Measurements from ENCODE around the gene GET4.

Gene GET4

DNA sequence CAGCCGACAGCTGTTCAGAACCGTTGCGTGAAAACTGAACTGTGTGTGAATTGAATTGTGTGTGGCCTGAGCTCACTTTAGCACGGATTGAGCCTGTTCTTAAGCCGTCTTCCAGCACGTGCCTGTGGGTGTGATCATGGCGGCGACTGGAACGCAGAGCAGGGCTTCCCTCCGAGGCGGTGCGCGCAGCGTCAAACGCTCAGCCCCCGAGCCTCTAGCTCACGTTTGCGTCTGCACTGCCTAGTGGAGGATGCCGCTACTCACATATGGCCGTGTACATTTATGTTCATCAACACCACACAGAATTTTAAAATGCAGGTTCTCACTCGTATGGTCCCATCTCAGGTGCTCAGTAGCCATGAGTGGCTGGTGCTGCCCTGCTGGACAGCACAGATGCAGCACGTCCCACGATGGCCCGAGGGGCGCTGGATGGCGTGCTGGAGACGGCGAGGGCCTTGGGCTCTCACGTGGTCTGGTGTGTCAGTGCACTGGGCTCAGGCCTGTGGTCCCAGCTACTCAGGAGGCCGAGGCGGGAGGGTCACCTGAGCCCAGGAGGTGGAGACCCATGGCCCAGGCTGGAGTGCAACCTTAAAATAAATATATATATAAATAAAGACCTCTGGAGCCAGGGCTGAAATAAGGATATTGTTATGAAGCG lies 22.1 kb upstream of the GET4 start:
- DNase-seq (ENCODE audit: low read depth), result no peak
- TF ChIP-seq, protein P1, sequence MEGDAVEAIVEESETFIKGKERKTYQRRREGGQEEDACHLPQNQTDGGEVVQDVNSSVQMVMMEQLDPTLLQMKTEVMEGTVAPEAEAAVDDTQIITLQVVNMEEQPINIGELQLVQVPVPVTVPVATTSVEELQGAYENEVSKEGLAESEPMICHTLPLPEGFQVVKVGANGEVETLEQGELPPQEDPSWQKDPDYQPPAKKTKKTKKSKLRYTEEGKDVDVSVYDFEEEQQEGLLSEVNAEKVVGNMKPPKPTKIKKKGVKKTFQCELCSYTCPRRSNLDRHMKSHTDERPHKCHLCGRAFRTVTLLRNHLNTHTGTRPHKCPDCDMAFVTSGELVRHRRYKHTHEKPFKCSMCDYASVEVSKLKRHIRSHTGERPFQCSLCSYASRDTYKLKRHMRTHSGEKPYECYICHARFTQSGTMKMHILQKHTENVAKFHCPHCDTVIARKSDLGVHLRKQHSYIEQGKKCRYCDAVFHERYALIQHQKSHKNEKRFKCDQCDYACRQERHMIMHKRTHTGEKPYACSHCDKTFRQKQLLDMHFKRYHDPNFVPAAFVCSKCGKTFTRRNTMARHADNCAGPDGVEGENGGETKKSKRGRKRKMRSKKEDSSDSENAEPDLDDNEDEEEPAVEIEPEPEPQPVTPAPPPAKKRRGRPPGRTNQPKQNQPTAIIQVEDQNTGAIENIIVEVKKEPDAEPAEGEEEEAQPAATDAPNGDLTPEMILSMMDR (IDR thresholded peaks at IDR 0.05; ENCODE audit: low read length, missing control alignments), result no peak
- H3K4me3 ChIP-seq (replicated peaks; ENCODE audit: low read depth, low read length), result no peak overlapping the region

DNA sequence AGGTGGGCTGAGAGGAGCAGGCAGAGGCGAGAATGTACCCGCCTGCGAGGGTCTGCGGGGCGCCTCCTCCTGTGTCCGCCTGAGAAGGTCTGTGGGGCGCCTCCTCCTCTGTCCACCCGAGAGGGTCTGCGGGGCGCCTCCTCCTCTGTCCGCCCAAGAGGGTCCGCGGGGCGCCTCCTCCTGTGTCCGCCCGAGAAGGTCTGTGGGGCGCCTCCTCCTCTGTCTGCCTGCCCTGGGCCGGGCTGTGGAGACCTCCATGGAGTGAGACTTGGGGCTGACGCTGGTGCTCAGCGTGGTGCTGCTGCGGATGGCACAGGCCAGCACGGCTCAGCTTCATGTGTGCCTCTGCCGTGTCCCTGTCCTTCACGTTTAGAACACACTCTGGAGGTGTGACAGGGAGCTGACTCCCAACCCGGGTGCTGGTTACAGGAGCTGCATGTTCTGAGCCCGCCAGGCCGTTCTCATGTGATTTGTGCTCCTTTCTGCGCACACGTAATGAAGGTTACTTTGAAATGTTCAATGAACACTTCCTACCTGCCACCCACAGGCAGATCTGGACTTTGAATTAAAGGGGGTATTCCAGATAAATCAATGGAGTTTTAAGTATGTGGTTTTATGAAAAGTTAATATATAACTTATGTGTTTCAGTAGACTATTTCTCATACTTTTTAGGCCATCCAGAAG lies 20.5 kb upstream of the GET4 start:
- H3K4me3 ChIP-seq (replicated peaks; ENCODE audit: low read depth, low read length), result no peak overlapping the region
- TF ChIP-seq, protein P1 (IDR thresholded peaks at IDR 0.05; ENCODE audit: low read length, missing control alignments), result no peak
- DNase-seq (ENCODE audit: low read depth), result no peak

DNA sequence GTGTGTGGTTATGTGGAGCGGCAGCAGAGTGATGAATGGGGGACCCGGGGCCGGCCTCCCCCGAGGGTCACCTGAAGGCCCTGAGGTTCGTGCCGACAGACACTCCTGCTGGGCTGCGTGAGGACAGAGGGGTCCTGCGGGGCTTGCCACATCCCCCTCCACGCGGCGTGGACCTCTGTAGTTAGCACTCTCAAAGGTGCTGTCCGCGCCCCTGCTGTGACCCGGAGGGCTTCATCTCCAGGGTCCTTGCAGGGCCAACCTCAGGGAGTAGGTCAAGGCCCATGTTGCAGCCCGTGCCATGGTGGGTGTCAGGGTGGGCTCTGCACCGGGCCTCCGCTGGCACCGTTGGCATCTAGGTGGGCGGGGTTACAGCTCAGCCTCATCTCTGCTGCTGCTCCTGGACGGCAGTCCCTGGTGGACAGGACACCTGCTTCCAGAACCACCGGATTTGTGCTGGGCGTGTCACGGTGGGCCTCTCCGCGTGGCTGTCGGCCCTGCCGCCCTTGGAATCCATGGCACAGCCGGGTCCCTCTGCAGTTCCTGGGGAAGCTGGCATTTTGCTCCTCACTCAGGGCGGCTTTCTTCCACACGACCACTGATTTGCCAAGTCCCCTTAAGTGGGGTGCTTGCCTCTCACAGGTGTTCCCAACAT lies 19.8 kb upstream of the GET4 start:
- TF ChIP-seq, protein P1 (IDR thresholded peaks at IDR 0.05; ENCODE audit: low read length, missing control alignments), result no peak
- no peak for DNase-seq (ENCODE audit: low read depth)
- H3K4me3 ChIP-seq (replicated peaks; ENCODE audit: low read depth, low read length), result no peak overlapping the region

DNA sequence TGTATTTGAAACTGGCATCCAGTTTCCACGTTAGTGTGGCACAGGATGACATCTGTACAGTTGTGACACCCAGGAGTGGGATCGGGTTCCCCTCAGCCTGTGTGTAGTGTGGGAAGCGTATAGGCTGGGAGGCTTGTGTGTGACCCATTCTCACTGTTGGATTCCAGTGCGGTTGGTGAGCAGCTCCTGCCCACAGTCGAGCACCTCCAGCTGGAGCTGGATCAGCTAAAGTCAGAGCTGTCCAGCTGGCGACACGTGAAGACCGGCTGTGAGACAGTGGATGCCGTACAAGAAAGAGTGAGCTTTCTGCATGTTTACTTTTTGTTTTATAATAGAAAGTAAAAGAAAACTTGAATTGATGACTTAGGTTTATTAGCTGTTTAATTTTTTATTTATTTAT lies 18.7 kb upstream of the GET4 start:
- no peak for DNase-seq (ENCODE audit: low read depth)
- no peak overlapping the region for H3K4me3 ChIP-seq (replicated peaks; ENCODE audit: low read depth, low read length)
- TF ChIP-seq, protein P1 (IDR thresholded peaks at IDR 0.05; ENCODE audit: low read length, missing control alignments), result no peak

DNA sequence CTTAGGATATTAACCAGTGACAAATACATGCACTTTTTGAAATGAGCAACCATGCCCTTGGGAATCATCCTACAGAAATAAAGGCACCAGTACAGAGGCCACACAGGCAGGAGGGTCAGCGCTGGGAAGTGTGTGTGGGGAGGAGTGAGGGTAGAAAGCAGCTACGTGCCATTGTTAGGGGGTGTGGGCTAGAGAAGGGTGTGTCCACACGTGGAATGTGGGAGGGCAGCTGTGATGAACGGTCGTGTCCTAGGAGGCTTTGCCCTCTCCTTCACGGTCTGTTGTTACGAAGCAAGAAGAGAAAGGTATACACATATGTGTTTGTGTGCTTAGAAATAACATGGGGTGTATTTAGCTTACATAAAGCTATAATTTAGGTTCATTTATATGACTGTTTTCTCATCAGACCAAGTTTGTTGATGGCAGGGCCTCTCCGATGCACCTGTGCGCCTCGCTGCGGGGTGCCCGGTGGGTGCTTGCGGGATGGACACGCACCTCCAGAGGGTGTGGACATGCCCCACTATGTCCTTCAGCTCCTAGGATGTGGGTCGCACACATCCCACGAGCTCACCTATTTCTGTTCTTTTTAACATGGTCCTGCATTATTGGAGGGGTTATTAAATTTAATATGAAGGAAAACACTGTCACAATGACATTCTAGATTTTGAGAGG lies 16.9 kb upstream of the GET4 start:
- no peak overlapping the region for H3K4me3 ChIP-seq (replicated peaks; ENCODE audit: low read depth, low read length)
- TF ChIP-seq, protein P1 (IDR thresholded peaks at IDR 0.05; ENCODE audit: low read length, missing control alignments), result no peak
- DNase-seq (ENCODE audit: low read depth), result no peak

DNA sequence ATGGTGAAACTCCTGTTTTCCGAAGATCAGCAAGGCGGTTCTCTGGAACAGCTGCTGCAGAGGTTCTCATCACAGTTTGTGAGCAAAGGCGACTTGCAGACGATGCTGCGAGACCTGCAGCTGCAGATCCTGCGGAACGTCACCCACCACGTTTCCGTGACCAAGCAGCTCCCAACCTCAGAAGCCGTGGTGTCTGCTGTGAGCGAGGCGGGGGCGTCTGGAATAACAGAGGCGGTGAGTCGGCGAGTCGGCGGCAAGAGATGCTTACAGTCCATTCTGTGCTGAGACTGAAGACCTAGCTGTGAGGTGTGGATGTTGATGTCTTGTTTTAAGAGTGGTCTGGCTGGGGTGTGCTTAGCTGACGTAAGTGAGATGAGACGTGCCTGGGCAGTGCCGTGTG lies 16.2 kb upstream of the GET4 start:
- TF ChIP-seq, protein P1 (IDR thresholded peaks at IDR 0.05; ENCODE audit: low read length, missing control alignments), result no peak
- DNase-seq (ENCODE audit: low read depth), result no peak
- no peak overlapping the region for H3K4me3 ChIP-seq (replicated peaks; ENCODE audit: low read depth, low read length)

Data from fibroblast of pulmonary artery (primary cell).